ENCODE measurements around the gene CCR4. TPM values are rescaled to one million over a fixed set of nuclear protein-coding genes. Genes with fewer than 3 reads are reported as not detected.

The CCR4 gene
- total RNA-seq, 1 experiment from 2014 or later: 0.10 TPM

DNA sequence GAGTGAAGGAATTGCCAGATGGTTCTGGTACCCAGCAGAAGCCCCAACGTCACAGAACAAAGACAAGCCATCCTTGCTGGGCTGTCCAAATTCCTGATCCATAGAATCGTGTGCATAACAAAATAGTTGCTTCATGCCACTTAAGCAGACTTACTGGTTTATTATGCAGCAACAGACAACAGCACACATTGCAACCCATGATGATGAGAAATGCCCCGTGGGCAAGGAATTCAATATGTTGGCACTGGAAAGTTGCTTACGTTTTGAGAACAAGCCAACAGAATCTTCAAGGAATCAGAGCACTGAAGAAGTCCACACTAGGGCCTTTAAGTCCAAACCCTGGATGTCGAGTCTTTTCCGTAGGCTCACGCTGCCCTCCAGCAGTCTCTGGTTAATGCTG is 40.3 kb downstream of the CCR4 start:
- H3K9me3 ChIP-seq (ENCODE audit: control insufficient read depth, insufficient read depth, low read depth, low read length): no peaks in the 10 kb centered on the region
- H3K4me1 ChIP-seq (ENCODE audit: control insufficient read depth, insufficient read depth, low read length): no peaks in the 10 kb centered on the region
- H3K27me3 ChIP-seq (ENCODE audit: control insufficient read depth, insufficient read depth, low read length): no peaks in the 10 kb centered on the region
- TF ChIP-seq, protein P1, sequence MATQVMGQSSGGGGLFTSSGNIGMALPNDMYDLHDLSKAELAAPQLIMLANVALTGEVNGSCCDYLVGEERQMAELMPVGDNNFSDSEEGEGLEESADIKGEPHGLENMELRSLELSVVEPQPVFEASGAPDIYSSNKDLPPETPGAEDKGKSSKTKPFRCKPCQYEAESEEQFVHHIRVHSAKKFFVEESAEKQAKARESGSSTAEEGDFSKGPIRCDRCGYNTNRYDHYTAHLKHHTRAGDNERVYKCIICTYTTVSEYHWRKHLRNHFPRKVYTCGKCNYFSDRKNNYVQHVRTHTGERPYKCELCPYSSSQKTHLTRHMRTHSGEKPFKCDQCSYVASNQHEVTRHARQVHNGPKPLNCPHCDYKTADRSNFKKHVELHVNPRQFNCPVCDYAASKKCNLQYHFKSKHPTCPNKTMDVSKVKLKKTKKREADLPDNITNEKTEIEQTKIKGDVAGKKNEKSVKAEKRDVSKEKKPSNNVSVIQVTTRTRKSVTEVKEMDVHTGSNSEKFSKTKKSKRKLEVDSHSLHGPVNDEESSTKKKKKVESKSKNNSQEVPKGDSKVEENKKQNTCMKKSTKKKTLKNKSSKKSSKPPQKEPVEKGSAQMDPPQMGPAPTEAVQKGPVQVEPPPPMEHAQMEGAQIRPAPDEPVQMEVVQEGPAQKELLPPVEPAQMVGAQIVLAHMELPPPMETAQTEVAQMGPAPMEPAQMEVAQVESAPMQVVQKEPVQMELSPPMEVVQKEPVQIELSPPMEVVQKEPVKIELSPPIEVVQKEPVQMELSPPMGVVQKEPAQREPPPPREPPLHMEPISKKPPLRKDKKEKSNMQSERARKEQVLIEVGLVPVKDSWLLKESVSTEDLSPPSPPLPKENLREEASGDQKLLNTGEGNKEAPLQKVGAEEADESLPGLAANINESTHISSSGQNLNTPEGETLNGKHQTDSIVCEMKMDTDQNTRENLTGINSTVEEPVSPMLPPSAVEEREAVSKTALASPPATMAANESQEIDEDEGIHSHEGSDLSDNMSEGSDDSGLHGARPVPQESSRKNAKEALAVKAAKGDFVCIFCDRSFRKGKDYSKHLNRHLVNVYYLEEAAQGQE (IDR thresholded peaks at IDR 0.05; ENCODE audit: insufficient read depth in 1 of 2, low read depth in 2 of 2, low read length in 1 of 2): no peak
- TF ChIP-seq SIN3A (IDR thresholded peaks at IDR 0.05; ENCODE audit: borderline replicate concordance, insufficient read depth, low read depth, low read length) (no peak), CTCF (IDR thresholded peaks at IDR 0.05) (no peak), POLR2AphosphoS5 (IDR thresholded peaks at IDR 0.05; ENCODE audit: low read depth, low read length) (no peak), TCF7L2 (IDR thresholded peaks at IDR 0.05; ENCODE audit: low read depth, low read length) (no peak)
- no peak overlapping the region for H3K27ac ChIP-seq (ENCODE audit: low read length)
- H3K4me3 ChIP-seq (ENCODE audit: low read depth in 2 of 2, low read length in 2 of 2): no peak overlapping the region
- ATAC-seq (no peak), DNase-seq (ENCODE audit: low read depth, low spot score) (no peak)
- no peaks in the 10 kb centered on the region for H3K36me3 ChIP-seq (ENCODE audit: control insufficient read depth, insufficient read depth, low read length)
- ChIA-PET CTCF (interaction anchor here (0.7 kb wide), 1 partner anchor 107 kb away, joined by 5 read pairs; no protein-coding TSS in a partner anchor), POLR2A (no interaction called here)
- intact Hi-C loops (cut with micrococcal nuclease; ENCODE audit: unreplicated experiment): no loop called here
- in situ Hi-C loops (cut with HindIII; ENCODE audit: low pct_unique_long_range_greater_than_20kb, low sequenced_read_pairs): no loop called here
- BruUV-seq (replicated peaks): no TSS peak

GRCh38 chr3:32992310-32992686 is 40.9 kb downstream of the CCR4 start:
- Histone ChIP-seq H3K4me3 (ENCODE audit: low read depth in 2 of 2, low read length in 2 of 2) (no peak overlapping the region), H3K4me1 (ENCODE audit: control insufficient read depth, insufficient read depth, low read length) (no peaks in the 10 kb centered on the region), H3K36me3 (ENCODE audit: control insufficient read depth, insufficient read depth, low read length) (no peaks in the 10 kb centered on the region), H3K9me3 (ENCODE audit: control insufficient read depth, insufficient read depth, low read depth, low read length) (no peaks in the 10 kb centered on the region), H3K27ac (ENCODE audit: low read length) (no peak overlapping the region), H3K27me3 (ENCODE audit: control insufficient read depth, insufficient read depth, low read length) (no peaks in the 10 kb centered on the region)
- no peak for ATAC-seq
- ChIA-PET POLR2A (no interaction called here), CTCF (interaction anchor here (0.7 kb wide), 1 partner anchor 106 kb away, joined by 5 read pairs; no protein-coding TSS in a partner anchor)
- intact Hi-C loops (cut with micrococcal nuclease; ENCODE audit: unreplicated experiment): no loop called here
- in situ Hi-C loops (cut with HindIII; ENCODE audit: low pct_unique_long_range_greater_than_20kb, low sequenced_read_pairs): no loop called here
- TF ChIP-seq POLR2AphosphoS5 (IDR thresholded peaks at IDR 0.05; ENCODE audit: low read depth, low read length) (no peak), SIN3A (IDR thresholded peaks at IDR 0.05; ENCODE audit: borderline replicate concordance, insufficient read depth, low read depth, low read length) (no peak), TCF7L2 (IDR thresholded peaks at IDR 0.05; ENCODE audit: low read depth, low read length) (no peak), CTCF (IDR thresholded peaks at IDR 0.05) (no peak)
- TF ChIP-seq, protein P1 (IDR thresholded peaks at IDR 0.05; ENCODE audit: insufficient read depth in 1 of 2, low read depth in 2 of 2, low read length in 1 of 2): no peak
- no TSS peak for BruUV-seq (replicated peaks)
- no peak for DNase-seq (ENCODE audit: low read depth, low spot score)
